Stomach (tissue), 9 donors: ENCODE data around the gene ERCC8. TPM values are rescaled to one million over a fixed set of nuclear protein-coding genes. Genes with fewer than 3 reads are reported as not detected.
"Not testable (repeated sequence)": the region's sequence is repeated elsewhere in the genome, so short reads cannot be mapped to it uniquely, and the experiment has no call there.

Experiments used
- DNase-seq, 2 donors: peaks; one replicate each; pipeline versions ENCODE4 v3.0.0 to v3.0.0-alpha.2; 2013 to 2019
- H3K27ac ChIP-seq, 5 donors: fragments of 200-600 bp in 4 of 5; sonication (generic) in 4 of 5; one replicate each; pipeline ENCODE4 v1.5.1; 2013 to 2019; ENCODE audit warnings: mild to moderate bottlenecking in 1 of 5, moderate library complexity in 1 of 5
- H3K27me3 ChIP-seq, 3 donors: fragments of 200-600 bp; sonication (generic); one replicate each; pipeline ENCODE4 v1.5.1; 2017 to 2019; ENCODE audit warnings: mixed run types in 1 of 3
- H3K36me3 ChIP-seq, 4 donors: fragments of 200-600 bp; sonication (generic); 1 replicate in 3 of 4; 2 replicates in 1 of 4; pipeline ENCODE4 v1.5.1; 2016 to 2019
- H3K4me1 ChIP-seq, 4 donors: fragments of 200-600 bp; sonication (generic); one replicate each; pipeline ENCODE4 v1.5.1; 2016 to 2019
- H3K4me3 ChIP-seq, 4 donors: fragments of 200-600 bp; sonication (generic) in 3 of 4; one replicate each; pipeline ENCODE4 v1.5.1; 2016 to 2019; ENCODE audit warnings: mild to moderate bottlenecking in 1 of 4
- H3K9me3 ChIP-seq, 4 donors: fragments of 200-600 bp; sonication (generic); one replicate each; pipeline ENCODE4 v1.5.1; 2016 to 2019
- EP300 ChIP-seq: sonication (generic); formaldehyde crosslinking; IDR thresholded peaks from one replicate; pipeline ENCODE4 v1.6.1; 2017; ENCODE audit warnings: antibody characterized with exemption
- POLR2A ChIP-seq, 4 donors: fragments of 450-650 bp; IDR thresholded peaks; one replicate each; pipeline ENCODE4 v1.6.1; 2016; ENCODE audit warnings: antibody characterized with exemption in 4 of 4, control low read depth in 2 of 4, mild to moderate bottlenecking in 1 of 4, moderate library complexity in 1 of 4
- POLR2AphosphoS5 ChIP-seq, 3 donors: sonication (generic); formaldehyde crosslinking; IDR thresholded peaks; one replicate each; pipeline ENCODE4 v1.6.1; 2016; ENCODE audit warnings: antibody characterized with exemption in 3 of 3
- WGBS, 5 donors: extraction: QIAGEN DNeasy Blood & Tissue Kit in 3 of 5; methylation state at CpG; one replicate each; pipeline versions ENCODE4 v1.1.5 to v1.1.7; 2013 to 2018; 5-methylcytosine and 5-hydroxymethylcytosine counted together
- intact Hi-C: fragments of 100-400 bp; cut with DNase I; formaldehyde crosslinking; loops from one replicate; pipeline ENCODE4 v1.15.1; 2023; ENCODE audit warnings: low total_unique reads
- polyA plus RNA-seq, 3 donors: library from polyadenylated mRNA; stranded (reverse); fragments of 200-250 nt; gene quantifications; one replicate each; pipeline ENCODE4 v1.2.3, GENCODE V29; 2013
- total RNA-seq, 5 donors: library from RNA; depleted of rRNA; stranded (reverse); fragments of >200 nt; gene quantifications; one replicate each; pipeline versions ENCODE4 v1.1.0 to v1.2.3, GENCODE V29; 2014 to 2016
- TF ChIP-seq, protein P1 (sequence below), 7 experiments: fragments of 450-650 bp in 4 of 7; fragments of 200-600 bp in 3 of 7; sonication (generic) in 3 of 7; IDR thresholded peaks; one replicate each; pipeline ENCODE4 v1.5.1; 2016 to 2019; ENCODE audit warnings: antibody characterized with exemption in 7 of 7, control low read depth in 2 of 7, mild to moderate bottlenecking in 1 of 7
- donor health status: healthy with polysubstance abuse.
- donor health status: Bipolar disorder and iron deficiency.
- donor health status: healthy.

The ERCC8 gene
- total and polyA plus RNA-seq, 8 donors = 3.5 to 19.1 (median 5.6) TPM; not detected in 2

DNA sequence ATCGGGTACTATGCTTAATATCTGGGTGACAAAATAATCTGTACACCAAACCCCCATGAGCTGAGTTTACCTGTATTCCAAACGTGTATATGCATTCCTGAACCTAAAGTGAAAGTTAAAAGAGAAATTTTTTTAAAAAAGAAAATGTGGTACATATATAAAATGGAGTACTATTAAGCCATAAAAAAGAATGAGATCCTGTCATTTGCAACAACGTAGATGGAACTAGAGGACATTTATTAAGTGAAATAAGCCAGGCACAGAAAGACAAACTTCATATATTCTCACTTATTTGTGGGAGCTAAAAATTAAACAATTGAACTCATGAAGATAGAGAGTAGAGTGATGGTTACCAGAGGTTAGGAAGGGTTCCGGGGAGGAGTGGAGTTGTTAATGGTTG lies 44.9 kb upstream of the ERCC8 start:
- DNase-seq = no peak
- WGBS, 5 donors = 77 to 94% (median 91%) methylated on average over 4 of the region's 4 CpGs
- Histone ChIP-seq H3K4me3 (no peak overlapping the region), H3K27me3 (no peaks in the 10 kb centered on the region), H3K27ac (no peak overlapping the region), H3K4me1 (no peaks in the 10 kb centered on the region), H3K9me3 (peaks cover 0 to 26% (median 11%) of the 10 kb centered on the region in 4 donors), H3K36me3 (peaks cover 0 to 13% (median 6%) of the 10 kb centered on the region in 4 donors)
- intact Hi-C loops = no loop called here
- TF ChIP-seq EP300 = no peak
- TF ChIP-seq POLR2AphosphoS5 (IDR thresholded peaks at IDR 0.05) = no peak
- TF ChIP-seq, protein P1, sequence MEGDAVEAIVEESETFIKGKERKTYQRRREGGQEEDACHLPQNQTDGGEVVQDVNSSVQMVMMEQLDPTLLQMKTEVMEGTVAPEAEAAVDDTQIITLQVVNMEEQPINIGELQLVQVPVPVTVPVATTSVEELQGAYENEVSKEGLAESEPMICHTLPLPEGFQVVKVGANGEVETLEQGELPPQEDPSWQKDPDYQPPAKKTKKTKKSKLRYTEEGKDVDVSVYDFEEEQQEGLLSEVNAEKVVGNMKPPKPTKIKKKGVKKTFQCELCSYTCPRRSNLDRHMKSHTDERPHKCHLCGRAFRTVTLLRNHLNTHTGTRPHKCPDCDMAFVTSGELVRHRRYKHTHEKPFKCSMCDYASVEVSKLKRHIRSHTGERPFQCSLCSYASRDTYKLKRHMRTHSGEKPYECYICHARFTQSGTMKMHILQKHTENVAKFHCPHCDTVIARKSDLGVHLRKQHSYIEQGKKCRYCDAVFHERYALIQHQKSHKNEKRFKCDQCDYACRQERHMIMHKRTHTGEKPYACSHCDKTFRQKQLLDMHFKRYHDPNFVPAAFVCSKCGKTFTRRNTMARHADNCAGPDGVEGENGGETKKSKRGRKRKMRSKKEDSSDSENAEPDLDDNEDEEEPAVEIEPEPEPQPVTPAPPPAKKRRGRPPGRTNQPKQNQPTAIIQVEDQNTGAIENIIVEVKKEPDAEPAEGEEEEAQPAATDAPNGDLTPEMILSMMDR (IDR thresholded peaks at IDR 0.05) = no peak
- TF ChIP-seq POLR2A (IDR thresholded peaks at IDR 0.05) = no peak

DNA sequence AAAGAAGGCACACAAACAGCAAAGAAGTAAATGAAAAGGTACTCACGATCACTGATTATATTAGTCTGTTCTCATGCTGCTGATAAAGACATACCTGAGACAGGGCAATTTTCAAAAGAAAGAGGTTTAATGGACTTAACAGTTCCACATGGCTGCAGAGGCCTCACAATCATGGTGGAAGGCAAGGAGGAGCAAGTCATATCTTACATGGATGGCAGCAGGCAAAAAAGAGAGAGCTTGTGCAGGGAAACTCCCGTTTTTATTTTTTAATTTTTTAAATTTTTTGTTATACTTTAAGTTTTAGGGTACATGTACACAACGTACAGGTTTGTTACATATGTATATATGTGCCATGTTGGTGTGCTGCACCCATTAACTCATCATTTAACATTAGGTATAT lies 37.3 kb upstream of the ERCC8 start:
- H3K4me3 ChIP-seq, H3K27ac ChIP-seq, H3K9me3 ChIP-seq, H3K27me3 ChIP-seq, H3K36me3 ChIP-seq, intact Hi-C loops, DNase-seq, H3K4me1 ChIP-seq: not testable (repeated sequence)
- 92 to 95% (median 95%) methylated on average over 3 of the region's 3 CpGs for WGBS, 5 donors

DNA sequence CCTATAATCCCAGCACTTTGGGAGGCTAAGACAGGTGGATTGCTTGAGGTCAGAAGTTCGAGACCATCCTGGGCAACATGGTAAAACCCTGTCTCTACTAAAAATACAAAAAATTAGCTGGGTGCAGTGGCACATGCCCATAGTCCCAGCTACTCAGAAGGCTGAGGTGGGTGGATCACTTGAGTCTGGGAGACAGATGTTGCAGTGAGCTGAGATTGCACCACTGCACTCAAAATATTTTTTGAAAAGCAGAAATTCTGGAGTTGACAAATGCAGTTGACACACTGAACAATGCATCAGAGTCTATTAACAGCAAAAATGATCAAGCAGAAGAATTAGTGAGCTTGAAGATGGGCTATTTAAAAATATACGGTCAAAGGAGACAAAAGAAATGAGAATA lies 35.6 kb upstream of the ERCC8 start:
- DNase-seq = no peak
- Histone ChIP-seq H3K27ac (no peak overlapping the region), H3K4me1 (peaks cover 0 to 7% (median 0%) of the 10 kb centered on the region in 4 donors), H3K4me3 (no peak overlapping the region), H3K9me3 (peaks cover 0 to 7% (median 0%) of the 10 kb centered on the region in 4 donors), H3K27me3 (no peaks in the 10 kb centered on the region), H3K36me3 (no peaks in the 10 kb centered on the region)
- 94 to 100% (median 98%) methylated on average over 2 of the region's 2 CpGs for WGBS, 5 donors
- TF ChIP-seq, protein P1 (IDR thresholded peaks at IDR 0.05) = no peak
- intact Hi-C loops = no loop called here

DNA sequence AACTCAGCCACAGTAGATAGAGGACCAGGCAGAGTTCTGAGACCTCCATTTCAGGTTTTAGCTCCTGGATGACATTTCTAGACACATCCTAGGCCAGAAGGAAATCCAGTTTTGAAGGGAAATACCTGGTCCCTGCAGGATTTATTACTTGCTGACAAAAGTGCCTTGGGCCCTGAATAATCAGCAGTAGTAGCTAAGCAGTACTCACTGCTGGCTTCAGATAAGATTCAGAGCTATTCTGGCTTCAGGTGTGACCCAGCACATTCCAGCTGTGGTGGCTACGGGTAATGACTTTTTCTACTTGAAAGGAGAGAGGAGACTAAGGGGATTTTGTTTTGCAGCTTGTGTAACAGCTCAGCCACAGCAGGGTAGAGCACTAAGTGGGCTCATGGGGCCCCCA lies 34.1 kb upstream of the ERCC8 start:
- Histone ChIP-seq H3K9me3 (peaks cover 0 to 7% (median 0%) of the 10 kb centered on the region in 4 donors), H3K27me3 (no peaks in the 10 kb centered on the region), H3K36me3 (no peaks in the 10 kb centered on the region), H3K4me3 (no peak overlapping the region), H3K27ac (no peak overlapping the region), H3K4me1 (peaks cover 0 to 7% (median 0%) of the 10 kb centered on the region in 4 donors)
- DNase-seq = peak in 1 of 2 donors; percentile 13
- intact Hi-C loops = no loop called here
- WGBS, 5 donors = 38 to 63% (median 47%) methylated on average over 1 of the region's 1 CpG
- TF ChIP-seq POLR2AphosphoS5 (IDR thresholded peaks at IDR 0.05) = no peak
- no peak for TF ChIP-seq POLR2A (IDR thresholded peaks at IDR 0.05)
- TF ChIP-seq, protein P1 (IDR thresholded peaks at IDR 0.05) = no peak
- TF ChIP-seq EP300 = no peak

DNA sequence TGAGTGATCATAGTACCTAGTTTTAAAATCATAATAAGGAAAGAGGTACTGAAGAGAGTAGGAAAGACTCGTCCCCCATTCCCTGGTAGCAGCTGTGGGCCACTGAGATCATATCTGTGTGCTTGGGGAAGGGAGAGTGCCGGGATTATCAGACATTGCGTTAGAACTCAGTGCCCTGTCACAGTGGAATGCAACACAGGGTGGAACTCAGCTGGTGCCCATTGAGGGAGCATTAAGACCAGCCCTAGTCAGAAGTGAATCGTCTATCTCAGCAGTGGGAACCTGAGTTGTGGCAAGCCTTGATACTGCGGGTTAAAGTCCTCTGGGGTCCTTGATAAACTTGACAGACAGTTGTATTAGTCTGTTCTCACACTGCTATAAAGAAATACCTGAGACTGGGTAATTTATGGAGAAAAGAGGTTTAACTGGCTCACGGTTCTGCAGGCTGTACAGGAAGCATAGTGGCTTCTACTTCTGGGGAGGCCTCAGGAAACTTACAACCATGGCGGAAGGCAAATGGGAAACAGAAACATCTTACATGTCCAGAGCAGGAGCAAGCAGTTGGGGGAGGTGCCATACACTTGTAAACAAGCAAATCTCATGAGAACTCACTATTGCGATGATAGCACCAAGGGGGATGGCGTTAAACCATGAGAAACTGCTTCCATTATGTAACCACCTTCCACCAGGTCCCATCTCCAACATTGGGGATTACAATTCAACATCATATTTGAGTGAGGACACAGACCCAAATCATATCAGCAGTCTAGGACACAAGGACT lies 33.3 kb upstream of the ERCC8 start:
- intact Hi-C loops = no loop called here
- Histone ChIP-seq H3K27me3 (no peaks in the 10 kb centered on the region), H3K9me3 (peaks cover 0 to 7% (median 0%) of the 10 kb centered on the region in 4 donors), H3K36me3 (no peaks in the 10 kb centered on the region), H3K4me3 (no peak overlapping the region), H3K27ac (no peak overlapping the region), H3K4me1 (peaks cover 0 to 7% (median 0%) of the 10 kb centered on the region in 4 donors)
- DNase-seq = no peak
- 70 to 90% (median 80%) methylated on average over 8 to 9 of the region's 9 CpGs for WGBS, 5 donors
- TF ChIP-seq POLR2A (IDR thresholded peaks at IDR 0.05) = no peak
- no peak for TF ChIP-seq POLR2AphosphoS5 (IDR thresholded peaks at IDR 0.05)
- TF ChIP-seq EP300 = no peak
- TF ChIP-seq, protein P1 (IDR thresholded peaks at IDR 0.05) = no peak
